HG03139 (cell line): ENCODE measurements around the gene HRC.
"Not testable (repeated sequence)": the region's sequence is repeated elsewhere in the genome, so short reads cannot be mapped to it uniquely, and the experiment has no call there.

Experiments
- ATAC-seq: cut with Tn5 transposase; IDR thresholded peaks from one replicate; pipeline ENCODE4 v1.9.1; 2021; ENCODE audit not compliant: unreplicated experiment

HRC gene

DNA sequence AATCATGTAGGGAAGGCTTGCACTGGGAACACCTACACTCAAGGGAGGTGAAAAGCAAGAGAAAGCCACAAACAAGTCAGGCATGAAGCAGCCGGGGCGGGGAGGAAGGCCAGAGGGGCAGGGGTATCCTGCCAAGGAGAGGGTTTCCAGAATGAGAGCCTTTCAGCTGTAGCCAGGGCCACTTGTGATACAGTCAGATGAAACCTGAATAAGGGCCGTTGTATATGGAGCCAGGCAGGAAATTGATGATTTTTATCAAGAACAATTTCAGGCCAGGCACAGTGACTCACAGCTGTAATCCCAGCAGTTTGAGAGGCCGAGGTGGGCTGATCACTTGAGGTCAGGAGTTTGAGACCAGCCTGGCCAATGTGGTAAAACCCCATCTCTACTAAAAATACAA lies 6.8 kb upstream of the HRC start:
- ATAC-seq: no peak

DNA sequence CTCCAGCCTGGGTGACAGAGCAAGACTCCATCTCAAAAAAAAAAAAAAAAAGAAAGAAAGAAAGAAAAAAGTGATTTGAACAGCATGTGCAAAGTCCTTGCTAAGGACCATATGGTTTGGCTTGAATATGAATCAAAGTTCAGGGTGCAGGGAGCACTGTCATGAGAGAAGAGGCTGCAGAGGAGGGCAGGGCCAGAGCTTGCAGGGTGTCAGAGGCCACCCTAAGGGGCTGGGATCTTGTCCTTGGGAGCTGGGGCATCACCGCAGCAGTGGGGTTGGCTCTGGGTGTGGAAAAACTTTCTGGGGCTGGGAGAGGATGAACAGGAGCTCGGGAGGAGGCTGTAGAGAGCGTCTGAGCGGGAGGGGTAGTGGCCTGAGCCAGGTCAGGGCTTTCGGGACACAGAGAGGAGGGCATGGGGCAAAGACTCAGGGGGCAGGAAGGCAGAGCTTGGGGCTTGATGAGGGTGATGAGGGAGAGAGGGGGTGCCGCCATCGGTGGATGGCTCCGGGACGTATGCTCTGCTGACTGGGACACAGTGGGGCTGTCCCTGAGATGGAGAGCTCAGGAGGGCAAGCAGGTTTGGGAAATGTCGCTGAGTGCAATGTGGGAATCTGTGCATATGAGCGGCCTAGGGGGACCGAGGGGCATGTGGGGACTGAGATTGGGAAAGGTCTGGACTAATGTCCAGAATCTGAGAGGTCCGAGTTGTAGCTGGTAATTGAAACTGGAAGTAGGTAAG lies 5.4 kb upstream of the HRC start:
- no peak for ATAC-seq

DNA sequence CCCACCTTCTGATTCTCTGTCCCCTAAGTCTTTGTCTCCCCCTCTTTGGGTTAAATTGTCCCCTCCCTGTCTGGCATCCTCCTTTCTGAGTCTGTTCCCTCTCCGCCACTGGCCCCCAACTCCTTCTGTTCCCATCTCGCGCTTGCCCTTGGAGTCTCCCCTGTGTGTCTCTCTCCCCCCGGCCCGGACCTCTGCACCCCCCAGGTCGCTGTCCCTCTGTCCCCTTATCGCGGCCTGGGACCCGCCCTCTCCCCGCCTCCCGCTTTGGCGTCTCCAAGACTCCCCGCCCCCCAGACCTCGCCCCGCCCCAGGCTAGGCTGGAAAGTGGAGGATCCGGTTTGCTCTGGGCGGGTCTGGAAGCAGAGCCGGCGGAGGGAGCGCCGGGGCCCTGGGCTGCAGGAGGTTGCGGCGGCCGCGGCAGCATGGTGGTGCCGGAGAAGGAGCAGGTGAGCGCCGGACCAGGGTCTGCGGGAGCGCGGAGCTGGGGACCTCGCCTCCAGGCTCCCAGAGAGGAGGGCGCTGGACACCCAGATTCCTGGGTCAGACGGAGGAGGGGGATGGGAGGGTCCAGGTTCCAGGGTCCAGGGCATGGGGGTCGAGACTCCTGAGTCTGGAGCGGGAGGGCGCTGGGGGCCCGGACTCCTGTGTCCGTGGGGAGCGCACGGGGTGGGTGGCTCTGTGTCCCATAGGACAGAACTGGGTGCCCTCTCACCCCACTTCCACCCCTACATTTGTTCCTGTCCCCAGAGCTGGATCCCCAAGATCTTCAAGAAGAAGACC lies 2.4 kb upstream of the HRC start, which contains the start of gene TRPM4:
Gene TRPM4 (plus strand): TSS at position 348 of the 780 bp plus-strand sequence. CDS start 75 bp downstream, at position 423.
- no peak for ATAC-seq

DNA sequence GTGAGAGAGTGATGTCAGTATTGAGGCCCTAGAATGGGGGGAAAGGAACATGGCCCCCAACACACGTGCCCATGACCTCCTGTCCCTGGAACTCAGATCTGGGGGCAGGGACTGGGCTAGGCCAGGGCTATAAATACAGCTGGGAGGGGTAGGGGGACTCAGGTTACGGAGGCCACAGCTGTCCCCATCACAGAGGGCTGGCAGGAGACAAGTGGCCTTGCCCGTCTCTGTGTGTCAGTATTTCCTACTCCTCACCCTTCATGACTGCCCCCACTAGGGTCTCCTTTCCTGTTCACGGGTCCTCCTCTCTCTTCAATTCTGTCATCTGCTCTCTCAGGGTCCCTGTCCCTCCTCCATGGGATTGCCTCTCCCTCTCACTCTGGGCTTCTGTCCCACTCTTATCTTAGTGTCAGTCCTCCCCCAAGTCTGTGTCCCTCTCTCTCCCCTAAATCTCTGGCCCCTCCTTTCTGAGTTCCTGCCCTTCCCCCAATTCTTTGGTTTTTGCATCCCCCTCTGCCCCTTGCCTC lies 687 bp upstream of the HRC start:
- ATAC-seq: no peak

DNA sequence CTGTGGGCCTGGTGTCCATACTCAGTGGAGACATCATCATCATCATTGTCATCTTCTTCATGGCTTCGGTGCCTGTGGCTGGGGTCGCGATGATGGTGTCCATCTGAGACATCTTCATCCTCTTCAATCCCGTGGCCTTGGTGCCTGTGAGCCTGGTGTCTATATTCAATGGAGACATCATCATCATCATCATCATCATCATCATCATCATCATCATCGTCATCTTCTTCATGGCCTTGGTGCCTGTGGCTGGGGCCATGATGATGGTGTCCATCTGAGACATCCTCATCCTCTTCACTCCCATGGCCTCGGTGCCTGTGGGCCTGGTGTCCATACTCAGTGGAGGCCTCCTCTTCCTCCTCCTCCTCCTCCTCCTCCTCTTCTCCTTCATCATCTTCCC lies 917 bp downstream of the HRC start:
- no peak for ATAC-seq

DNA sequence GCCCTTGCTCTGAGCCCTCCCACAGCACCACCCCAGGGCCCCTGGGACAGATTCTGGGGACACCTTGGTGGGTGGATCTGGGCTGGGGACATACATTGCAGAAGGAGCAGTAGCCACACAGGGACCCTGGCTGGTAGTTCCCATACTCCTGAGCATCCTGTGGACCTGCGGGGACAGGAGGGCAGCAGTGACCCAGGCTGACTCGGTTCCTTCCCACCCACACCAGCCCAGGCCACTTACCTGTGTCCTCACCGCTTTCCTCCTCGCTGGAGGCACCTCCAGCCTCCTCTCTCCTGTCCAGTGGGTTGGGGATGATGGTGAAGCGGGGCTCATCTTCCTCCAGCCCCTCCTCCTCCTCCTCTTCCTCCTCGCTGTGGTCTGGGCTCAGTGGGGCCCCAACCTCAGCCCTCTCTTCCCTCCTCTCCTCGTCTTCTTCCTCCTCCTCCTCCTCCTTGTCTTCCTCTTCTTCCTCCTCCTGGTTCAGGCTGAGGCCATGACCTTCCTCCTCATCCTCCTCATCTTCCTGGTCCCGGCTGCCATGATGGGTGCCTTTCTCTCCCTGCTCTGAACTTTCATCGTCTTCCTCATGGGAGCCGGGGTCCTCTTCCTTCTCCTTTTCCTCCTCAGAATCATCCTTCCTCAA lies 1.9 kb downstream of the HRC start:
- ATAC-seq: no peak

DNA sequence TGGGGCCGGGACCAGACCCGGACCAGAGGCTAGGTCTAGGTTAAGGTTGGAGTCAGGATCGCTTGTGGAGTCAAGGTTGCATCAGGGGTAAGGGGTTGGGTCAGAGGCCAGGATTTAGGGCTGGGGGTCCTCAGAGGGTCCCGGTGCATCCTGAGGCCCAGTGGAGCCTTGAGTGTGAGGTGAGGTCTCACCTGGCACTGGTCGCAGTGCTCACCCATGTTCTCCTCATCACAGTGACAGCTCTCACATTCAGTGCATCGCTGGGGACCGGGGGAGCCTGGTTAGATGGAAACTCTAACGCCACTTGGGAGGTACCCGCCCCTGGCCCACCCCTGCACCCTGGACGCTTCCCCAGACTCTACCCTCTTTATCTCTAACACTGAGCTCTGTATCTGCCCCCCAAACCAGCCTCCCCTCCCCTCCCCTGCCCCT lies 3.1 kb downstream of the HRC start:
- no peak for ATAC-seq

DNA sequence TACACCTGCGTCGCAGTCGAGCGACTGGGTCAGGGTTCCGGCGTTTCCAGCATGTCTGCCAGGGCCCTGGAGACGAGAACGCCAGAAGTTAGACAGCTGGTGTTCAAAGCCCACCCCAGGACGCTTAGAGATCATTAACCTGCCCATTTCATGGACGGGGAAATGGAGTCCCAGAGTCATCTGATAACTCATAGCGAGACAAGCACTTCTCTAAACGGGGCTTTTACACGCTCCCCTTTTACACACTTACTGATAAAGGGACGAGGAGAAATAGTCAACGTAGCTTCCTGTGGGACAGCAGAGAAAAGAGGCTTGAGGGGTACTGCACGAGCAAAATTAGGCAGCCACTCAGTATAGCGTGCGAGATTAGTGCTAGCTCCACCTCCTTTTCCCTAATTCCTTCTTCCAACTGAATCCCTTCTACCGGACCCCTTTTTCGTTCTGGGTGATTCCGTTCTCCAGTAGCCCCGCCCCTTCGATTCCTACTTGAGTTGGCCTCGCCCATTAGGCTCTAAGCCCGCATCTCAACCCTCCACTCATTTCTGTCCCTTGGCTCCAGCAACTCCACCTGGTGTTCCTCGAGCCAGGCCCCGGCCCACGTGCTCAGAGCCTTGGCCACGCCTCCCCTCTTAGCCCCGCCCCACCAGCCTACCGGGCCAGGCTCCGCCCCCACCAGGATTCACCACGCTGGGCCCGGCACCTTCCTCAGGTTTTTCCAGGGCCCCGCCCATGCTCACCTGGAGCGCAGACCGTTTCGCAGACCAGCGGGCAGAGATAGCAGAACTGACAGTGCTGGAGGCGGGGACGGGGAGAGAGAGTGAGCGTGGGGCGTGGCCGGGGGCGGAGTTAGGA lies 3.7 kb downstream of the HRC start:
- no peak for ATAC-seq

DNA sequence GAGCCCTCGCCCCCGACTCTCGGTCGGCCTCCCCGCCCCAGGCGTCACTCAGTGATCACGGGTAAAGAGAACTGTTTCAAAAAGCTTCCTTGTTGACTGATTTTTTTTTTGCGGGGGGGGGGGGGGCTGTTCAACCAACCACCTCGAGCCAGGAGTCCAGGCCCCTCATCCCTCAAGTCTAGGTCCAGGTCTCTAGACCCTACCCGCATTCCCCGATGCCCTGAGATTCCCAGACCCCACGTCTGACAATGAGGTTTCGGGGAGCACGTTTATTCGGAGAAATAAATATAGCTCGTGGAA lies 4.3 kb downstream of the HRC start:
- no peak for ATAC-seq

DNA sequence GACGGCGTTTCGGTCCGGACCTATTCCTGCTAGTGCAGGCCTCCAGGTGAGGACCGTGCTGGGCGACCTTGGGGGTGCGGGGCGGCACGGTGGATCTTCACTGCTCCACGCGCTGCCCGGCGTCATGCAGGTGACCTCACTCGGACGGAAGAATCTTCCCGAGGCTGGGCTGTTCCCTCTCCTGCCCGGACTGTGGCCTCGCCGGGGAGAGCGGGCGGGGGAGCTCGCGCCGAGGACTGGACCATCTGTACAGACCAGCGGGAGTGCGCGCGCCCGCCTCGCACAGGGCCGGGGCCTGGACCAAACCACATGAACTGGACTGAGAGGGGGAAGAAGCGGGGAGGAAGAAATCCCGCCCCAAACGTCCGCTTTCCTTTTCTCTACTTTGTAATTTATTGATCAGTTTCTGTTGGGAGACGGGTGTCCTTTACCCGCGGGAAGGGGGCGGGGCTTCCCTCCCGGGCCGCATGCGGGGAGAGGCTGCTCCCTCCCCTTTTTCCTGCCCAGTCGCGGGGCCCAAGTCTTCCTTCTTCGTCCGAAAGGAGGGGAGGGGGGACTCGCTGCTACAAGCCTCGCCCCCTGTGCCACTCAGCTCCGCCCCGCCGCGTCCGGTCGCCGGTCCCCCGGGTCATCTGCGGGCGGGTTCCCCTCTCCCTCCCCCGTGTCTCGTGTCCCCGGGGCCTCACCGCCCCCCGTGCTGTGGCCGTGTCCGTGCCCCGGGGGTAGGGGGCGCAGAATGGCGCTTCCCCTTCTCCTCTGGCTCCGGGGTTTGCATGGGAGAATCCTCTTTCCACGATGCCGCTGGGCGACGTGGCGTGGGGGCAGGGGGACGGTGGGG lies 4.9 kb downstream of the HRC start:
- no peak for ATAC-seq

DNA sequence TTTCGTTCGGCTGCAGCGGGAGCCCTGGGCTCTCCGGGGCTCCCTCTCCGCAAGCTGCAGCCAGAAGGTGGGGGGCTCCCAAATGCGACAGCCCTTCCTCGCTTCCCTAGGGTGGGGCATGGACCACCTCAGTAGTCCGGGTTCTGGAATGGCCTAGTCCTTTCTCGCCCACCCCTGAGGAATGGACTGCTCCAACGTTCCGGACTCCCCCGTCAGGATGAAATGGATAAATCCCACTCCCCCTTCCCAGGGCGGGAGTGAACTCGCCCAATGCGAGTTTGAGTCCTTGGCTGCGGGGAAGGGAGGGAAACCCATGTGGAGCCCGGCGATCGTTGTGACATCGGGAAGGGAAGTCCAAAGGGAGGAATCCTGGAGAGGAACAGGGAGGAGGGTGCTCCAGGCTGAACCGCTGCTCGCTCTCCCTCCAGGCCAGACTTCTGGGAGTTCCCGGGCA lies 5.5 kb downstream of the HRC start:
- no peak for ATAC-seq

DNA sequence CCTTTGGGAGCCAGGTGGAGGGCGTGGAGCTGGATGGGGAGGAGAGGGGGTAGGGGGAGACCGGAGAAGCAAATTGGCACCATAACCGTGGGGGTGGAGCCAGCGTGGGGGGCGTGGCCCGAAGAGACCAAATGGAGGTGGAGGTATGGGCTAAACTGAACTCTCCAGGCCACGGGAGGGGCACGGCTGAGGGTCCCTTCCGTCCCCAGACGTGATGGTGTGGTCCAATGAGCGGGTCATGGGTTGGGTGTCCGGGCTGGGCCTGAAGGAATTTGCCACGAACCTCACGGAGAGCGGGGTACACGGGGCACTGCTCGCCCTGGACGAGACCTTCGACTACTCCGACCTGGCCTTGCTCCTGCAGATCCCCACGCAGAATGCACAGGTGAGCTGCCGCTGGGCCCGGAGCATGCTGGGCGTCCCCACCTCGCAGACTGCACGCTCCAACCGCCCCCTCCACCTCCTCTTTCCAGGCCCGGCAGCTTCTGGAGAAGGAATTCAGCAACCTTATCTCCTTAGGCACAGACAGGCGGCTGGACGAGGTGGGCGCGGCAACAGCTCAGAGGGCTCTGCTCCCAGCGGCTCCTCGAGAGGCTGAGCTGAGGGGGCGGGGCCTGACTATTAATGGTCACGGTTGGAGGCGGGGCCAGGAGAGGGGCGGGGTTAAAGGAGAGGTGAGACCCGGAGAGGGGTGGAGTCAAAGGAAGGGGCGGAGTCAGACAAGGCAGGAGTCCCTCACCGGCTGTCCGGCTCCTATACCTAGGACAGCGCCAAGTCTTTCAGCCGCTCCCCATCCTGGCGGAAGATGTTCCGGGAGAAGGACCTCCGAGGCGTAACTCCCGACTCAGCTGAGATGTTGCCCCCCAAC lies 6.2 kb downstream of the HRC start:
- no peak for ATAC-seq

DNA sequence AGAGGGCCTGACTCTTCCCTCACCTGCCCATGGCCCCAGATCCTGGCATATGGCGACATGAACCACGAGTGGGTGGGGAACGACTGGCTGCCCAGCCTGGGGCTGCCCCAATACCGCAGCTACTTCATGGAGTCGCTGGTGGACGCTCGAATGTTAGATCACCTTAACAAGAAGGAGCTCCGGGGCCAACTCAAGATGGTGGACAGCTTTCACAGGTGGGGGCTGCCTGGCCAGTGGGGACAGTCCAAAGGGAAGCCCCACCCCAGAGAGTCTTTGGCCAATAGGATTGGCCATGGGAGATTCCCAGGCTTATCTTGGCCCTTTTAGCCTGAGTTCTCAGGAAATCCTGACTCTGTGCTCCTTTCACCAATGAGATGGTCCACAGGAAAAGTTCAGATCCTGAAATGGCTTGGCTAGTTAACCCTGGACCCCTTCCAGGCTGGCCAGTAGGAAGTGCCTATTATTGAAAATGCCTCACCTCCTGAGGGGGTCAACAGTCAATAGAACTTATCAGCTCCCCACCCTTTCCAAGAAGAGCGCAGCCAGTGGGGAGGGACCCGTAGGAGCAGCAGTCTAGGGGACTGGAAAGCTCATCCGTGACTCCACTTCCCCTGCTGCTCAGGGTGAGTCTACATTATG lies 7.0 kb downstream of the HRC start:
- no peak for ATAC-seq

DNA sequence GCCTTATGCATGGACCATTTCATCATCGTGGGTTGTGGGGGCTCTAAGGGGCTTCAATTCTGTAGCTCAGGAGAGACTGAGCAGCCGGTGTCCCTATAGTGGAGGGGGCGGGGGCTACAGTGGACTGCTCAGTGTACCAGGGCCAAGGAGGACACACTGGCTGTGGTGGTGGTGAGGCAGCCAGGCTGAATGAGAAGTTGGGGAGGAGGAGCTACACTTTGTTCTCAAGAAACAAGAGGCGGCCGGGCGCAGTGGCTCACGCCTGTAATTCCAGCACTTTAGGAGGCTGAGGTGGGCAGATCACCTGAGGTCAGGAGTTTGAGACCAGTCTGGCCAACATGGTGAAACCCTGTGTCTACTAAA lies 8.8 kb downstream of the HRC start:
- not testable (repeated sequence) for ATAC-seq

DNA sequence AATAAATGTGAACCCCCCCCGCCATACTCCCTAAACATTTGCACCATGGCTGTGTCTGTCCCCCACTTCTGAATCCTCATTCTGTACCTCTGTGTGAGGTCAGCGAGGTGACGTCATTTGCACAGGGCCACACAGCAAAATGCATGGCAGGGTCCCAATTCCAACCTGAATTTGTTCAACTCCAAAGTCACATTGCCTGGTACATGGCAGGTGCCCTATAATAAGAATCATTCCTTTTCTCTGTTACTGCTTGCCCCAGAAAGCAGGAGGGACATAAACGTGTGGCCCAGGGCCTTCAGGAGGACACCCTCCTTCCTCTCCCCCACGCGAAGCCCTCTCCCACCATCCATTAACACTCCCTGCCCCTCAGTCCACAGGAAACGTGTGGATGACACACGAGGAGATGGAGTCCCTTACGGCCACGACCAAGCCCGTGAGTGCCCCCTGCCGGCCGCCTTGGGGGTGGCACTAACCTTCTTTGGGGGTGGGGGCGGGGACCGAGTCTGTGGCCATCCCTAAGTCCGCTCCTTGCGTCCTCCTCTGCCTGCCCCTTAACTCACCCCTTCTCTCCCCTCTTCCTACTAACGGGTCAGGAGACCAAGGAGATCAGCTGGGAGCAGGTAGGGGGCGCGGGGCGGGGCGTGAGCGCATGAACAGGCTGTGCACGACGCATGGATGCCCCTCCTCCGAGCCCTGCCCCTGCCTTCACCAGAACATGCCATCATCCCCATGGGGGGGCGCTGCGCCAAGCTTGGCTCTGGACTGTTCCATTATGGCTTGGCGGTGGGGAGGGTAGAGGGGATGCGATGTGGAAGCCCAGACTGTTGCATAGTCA lies 9.4 kb downstream of the HRC start:
- no peak for ATAC-seq

DNA sequence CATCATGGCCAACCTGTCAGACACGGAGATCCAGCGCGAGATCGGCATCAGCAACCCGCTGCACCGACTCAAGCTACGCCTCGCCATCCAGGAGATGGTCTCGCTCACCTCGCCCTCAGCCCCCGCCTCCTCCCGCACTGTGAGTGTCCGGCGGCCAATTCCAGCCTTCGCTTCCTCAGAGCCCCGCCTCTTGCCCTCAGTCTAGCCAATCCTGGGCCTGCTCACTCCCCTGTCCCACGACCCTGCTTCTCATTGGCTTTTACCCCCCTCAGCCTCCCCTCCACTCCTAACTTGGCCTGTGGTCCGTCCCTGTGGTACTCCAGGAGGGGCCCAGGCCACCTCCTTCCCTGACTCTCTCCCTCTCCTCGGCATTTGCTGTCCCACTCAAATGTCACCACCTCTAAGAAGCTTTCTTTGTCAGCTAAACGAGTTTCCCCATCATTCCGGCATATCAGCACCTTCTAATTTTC lies 12.3 kb downstream of the HRC start:
- ATAC-seq: no peak

DNA sequence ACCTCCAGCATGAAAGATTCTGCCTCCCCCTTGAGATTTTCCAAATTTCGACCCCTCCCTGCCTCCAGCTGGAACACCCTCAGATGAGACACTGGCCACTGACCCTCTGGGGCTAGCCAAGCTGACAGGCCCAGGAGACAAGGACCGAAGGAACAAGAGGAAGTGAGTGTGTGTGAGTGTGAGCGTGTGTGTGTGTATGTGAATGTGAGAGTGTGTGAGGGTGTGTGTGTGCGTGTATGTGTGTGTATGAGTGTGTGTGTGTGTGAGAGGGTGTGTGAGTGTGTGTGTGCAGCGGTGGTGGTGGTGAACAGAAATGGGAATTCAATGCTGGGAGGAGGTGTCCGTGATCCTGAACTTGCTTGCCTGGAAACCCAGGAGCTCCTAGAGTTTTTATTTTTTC lies 13.8 kb downstream of the HRC start:
- no peak for ATAC-seq

DNA sequence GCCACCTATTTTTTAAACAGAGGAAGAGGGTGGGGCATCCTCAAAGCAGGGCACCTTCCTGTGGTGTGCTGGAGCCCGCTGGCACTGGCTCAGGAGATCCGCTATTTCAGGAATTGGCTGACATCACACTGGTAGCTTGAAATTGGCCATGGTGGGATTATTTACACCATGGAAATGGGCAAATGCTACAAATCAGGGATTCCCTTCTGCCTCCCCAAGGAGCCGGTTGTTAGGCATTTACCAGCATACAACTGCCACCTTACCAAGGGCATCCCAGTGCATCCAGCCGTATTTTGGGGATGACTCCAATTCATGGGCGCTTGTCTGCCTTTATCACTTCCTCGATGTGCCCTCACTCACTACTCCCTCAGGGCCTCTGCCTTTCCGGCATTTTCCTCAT lies 14.2 kb downstream of the HRC start:
- no peak for ATAC-seq
